NCI-H2107 treated with DMSO at 0.1 percent for 48 hours (cell line): Measurements from ENCODE around the gene USP8.

Experiments
- DNase-seq: peaks from one replicate; lab custom pipeline; 2025; ENCODE audit not compliant: unreplicated experiment; lab: John Stamatoyannopoulos, UW

The USP8 gene

GRCh38 chr15:50531766-50532165 is 107.6 kb downstream of the USP8 start:
- DNase-seq = no peak

GRCh38 chr15:50542887-50543210 is 118.6 kb downstream of the USP8 start:
- DNase-seq = no peak

- no peak for DNase-seq
Observed at GRCh38 chr15:50543556-50543955, 119.4 kb downstream of the USP8 start.

- DNase-seq = no peak
Observed at GRCh38 chr15:50544368-50544767, 120.2 kb downstream of the USP8 start.

- DNase-seq = no peak
Observed at GRCh38 chr15:50546566-50546965, 122.4 kb downstream of the USP8 start, which contains the start of gene USP50. USP50 (minus strand) TSS chr15:50546666; CDS start chr15:50546525, 141 bp downstream.

GRCh38 chr15:50549326-50549725 is 125.1 kb downstream of the USP8 start:
- DNase-seq = no peak

- DNase-seq = no peak
Observed at GRCh38 chr15:50552238-50552637, 128.0 kb downstream of the USP8 start.

GRCh38 chr15:50556642-50557371 is 132.6 kb downstream of the USP8 start:
- DNase-seq = no peak

- DNase-seq = no peak
Observed at GRCh38 chr15:50558012-50558411, 133.8 kb downstream of the USP8 start.

GRCh38 chr15:50562735-50563640 is 138.8 kb downstream of the USP8 start:
- no peak for DNase-seq

- no peak for DNase-seq
Observed at GRCh38 chr15:50563756-50564155, 139.6 kb downstream of the USP8 start.
